GM23338 (cell line): Measurements from ENCODE around the gene SNAPC4. TPM values are rescaled to one million over a fixed set of nuclear protein-coding genes. Genes with fewer than 3 reads are reported as not detected.

Experiments used
- ATAC-seq: fragments of 200-7000 bp; cut with Tn5 transposase; 3 replicates; pipeline ENCODE4 v1.9.1; 2020
- DNase-seq: peaks from one replicate; pipeline ENCODE4 v3.0.0-alpha.2; 2015; ENCODE audit warnings: low spot score
- H2AFZ ChIP-seq: fragments of 200-600 bp; sonication (generic); 2 replicates; pipeline ENCODE4 v1.8.0; 2016; ENCODE audit warnings: antibody characterized with exemption, mild to moderate bottlenecking, moderate library complexity
- H3F3A ChIP-seq: fragments of 200-600 bp; sonication (generic); replicated peaks from 2 replicates; pipeline ENCODE4 v1.8.0; 2017; ENCODE audit warnings: antibody characterized with exemption, mixed run types, low read depth
- H3K27ac ChIP-seq: fragments of 200-600 bp; sonication (generic); 2 replicates; pipeline ENCODE4 v1.6.1; 2016; ENCODE audit warnings: low read depth
- H3K27me3 ChIP-seq: fragments of 200-600 bp; sonication (generic); 2 replicates; pipeline ENCODE4 v1.8.0; 2016; ENCODE audit warnings: mild to moderate bottlenecking, mixed run types, moderate library complexity; ENCODE audit not compliant: insufficient read depth
- H3K36me3 ChIP-seq: fragments of 200-600 bp; sonication (generic); 2 replicates; pipeline ENCODE4 v1.8.0; 2016; ENCODE audit warnings: mild to moderate bottlenecking; ENCODE audit not compliant: insufficient read depth
- H3K4me1 ChIP-seq: fragments of 200-600 bp; sonication (generic); 2 replicates; pipeline ENCODE4 v1.8.0; 2016; ENCODE audit warnings: mild to moderate bottlenecking, moderate library complexity; ENCODE audit not compliant: insufficient read depth
- H3K4me2 ChIP-seq: fragments of 200-600 bp; sonication (generic); 2 replicates; pipeline ENCODE4 v1.7.1; 2017; ENCODE audit warnings: mixed run types
- H3K4me3 ChIP-seq: fragments of 200-600 bp; sonication (generic); 2 replicates; pipeline ENCODE4 v1.6.1; 2016; ENCODE audit warnings: mixed run types
- H3K79me2 ChIP-seq: fragments of 200-600 bp; sonication (generic); replicated peaks from 2 replicates; pipeline ENCODE4 v1.8.0; 2017; ENCODE audit warnings: mild to moderate bottlenecking; ENCODE audit not compliant: insufficient read depth
- H3K9me2 ChIP-seq: fragments of 200-600 bp; sonication (generic); 2 replicates; pipeline ENCODE4 v1.8.0; 2017; ENCODE audit not compliant: insufficient read depth
- H4K20me1 ChIP-seq: fragments of 200-600 bp; sonication (generic); replicated peaks from 2 replicates; pipeline ENCODE4 v1.8.0; 2017; ENCODE audit warnings: mild to moderate bottlenecking; ENCODE audit not compliant: insufficient read depth
- H3K27ac Mint-ChIP-seq: 2 replicates; pipeline ENCODE4 v1.8.0; 2020; ENCODE audit warnings: inconsistent platforms, mild to moderate bottlenecking, moderate library complexity, mixed read lengths
- H3K27me3 Mint-ChIP-seq: 3 replicates; pipeline ENCODE4 v1.8.0; 2022; ENCODE audit warnings: low read depth, mild to moderate bottlenecking, moderate library complexity, mixed read lengths, inconsistent platforms; ENCODE audit not compliant: insufficient read depth, poor library complexity
- H3K36me3 Mint-ChIP-seq: 3 replicates; pipeline ENCODE4 v1.8.0; 2021; ENCODE audit warnings: low read depth, mild to moderate bottlenecking, inconsistent platforms, moderate library complexity, mixed read lengths
- H3K4me1 Mint-ChIP-seq: 3 replicates; pipeline ENCODE4 v1.8.0; 2020; ENCODE audit warnings: mild to moderate bottlenecking, inconsistent platforms, mixed read lengths
- H3K4me3 Mint-ChIP-seq: 3 replicates; pipeline ENCODE4 v1.8.0; 2021; ENCODE audit warnings: moderate library complexity, mild to moderate bottlenecking, inconsistent platforms, mixed read lengths
- H3K9me3 Mint-ChIP-seq: 3 replicates; pipeline ENCODE4 v1.8.0; 2020; ENCODE audit warnings: moderate library complexity, mild to moderate bottlenecking, inconsistent platforms, mixed read lengths
- CREB1 ChIP-seq: fragments of 250-450 bp; sonication (Bioruptor Pico); IDR thresholded peaks from 2 replicates; pipeline ENCODE4 v1.5.0; 2020; ENCODE audit warnings: low read depth, mild to moderate bottlenecking, moderate library complexity
- EZH2 ChIP-seq: fragments of 200-600 bp; sonication (generic); IDR thresholded peaks from one replicate; pipeline ENCODE4 v1.8.0; 2017; ENCODE audit warnings: antibody characterized with exemption, mild to moderate bottlenecking, low read depth; ENCODE audit not compliant: unreplicated experiment
- EZH2phosphoT487 ChIP-seq: fragments of 200-600 bp; sonication (generic); IDR thresholded peaks from one replicate; pipeline ENCODE4 v1.8.1; 2018; ENCODE audit warnings: antibody characterized with exemption; ENCODE audit not compliant: unreplicated experiment
- JUNB ChIP-seq: IDR thresholded peaks from one replicate; pipeline ENCODE4 v1.6.1; 2016; ENCODE audit warnings: antibody characterized with exemption; ENCODE audit not compliant: unreplicated experiment
- NANOG ChIP-seq: IDR thresholded peaks from 2 replicates; pipeline ENCODE4 v1.6.1; 2016; ENCODE audit warnings: antibody characterized with exemption, borderline replicate concordance
- polyA plus RNA-seq: library from polyadenylated mRNA; unstranded; fragments of >200 nt; fragmentation: Nextera tagmentation; extraction: Ambion mirVana; gene quantifications from 2 replicates; pipeline ENCODE4 v1.2.1, GENCODE V29; 2016
- total RNA-seq: library from RNA; depleted of rRNA; stranded (reverse); fragments of >200 nt; shearing (Covaris generic); gene quantifications from 2 replicates; pipeline ENCODE4 v1.2.3, GENCODE V29; 2014
- TF ChIP-seq, protein P1 (sequence below): IDR thresholded peaks from 2 replicates; pipeline ENCODE4 v1.6.1; 2016; ENCODE audit warnings: antibody characterized with exemption
- TF ChIP-seq, protein P2 (sequence below): fragments of 250-450 bp; sonication (Bioruptor Pico); IDR thresholded peaks from 2 replicates; pipeline ENCODE4 v1.5.0; 2020; ENCODE audit warnings: mild to moderate bottlenecking, moderate library complexity

SNAPC4 gene
- total and polyA plus RNA-seq, 2 experiments from 2014 or later, result 8.8 to 22.7 TPM

DNA sequence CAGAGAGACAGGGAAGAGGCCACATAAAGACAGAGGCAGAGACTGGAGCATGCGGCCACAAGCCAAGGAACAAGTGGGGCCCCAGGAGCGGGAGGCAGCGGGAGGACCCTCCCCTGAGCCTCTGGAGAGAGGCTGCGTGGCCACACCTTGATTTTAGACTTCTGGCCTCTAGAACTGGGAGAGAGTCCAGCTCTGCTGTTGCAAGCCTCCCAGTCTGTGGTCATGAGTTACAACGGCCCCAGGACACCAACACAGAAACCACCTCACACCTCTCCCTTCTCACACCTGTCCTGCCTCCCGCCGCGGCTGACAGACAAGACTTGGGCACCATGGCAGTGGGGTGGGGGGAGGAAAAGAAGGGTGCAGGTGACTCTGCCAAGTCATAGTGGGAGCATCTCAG is 37.5 kb upstream of the SNAPC4 start:
- Mint-ChIP-seq H3K9me3 (0 out of 3 replicates have a peak, but pooled peaks cover 2% of the 10 kb centered on the region), H3K27me3 (peaks cover 13% of the 10 kb centered on the region), H3K27ac (no peak overlapping the region), H3K4me1 (peaks cover 18% of the 10 kb centered on the region), H3K36me3 (peaks cover 18% of the 10 kb centered on the region), H3K4me3 (peak overlapping the region; percentile 85)
- DNase-seq, result no peak
- H3K9me2 ChIP-seq, result no peaks in the 10 kb centered on the region
- no peak overlapping the region for H2AFZ ChIP-seq
- peaks cover 2% of the 10 kb centered on the region; the same call in 1 of the 2 replicates for H3K36me3 ChIP-seq
- TF ChIP-seq, protein P1, sequence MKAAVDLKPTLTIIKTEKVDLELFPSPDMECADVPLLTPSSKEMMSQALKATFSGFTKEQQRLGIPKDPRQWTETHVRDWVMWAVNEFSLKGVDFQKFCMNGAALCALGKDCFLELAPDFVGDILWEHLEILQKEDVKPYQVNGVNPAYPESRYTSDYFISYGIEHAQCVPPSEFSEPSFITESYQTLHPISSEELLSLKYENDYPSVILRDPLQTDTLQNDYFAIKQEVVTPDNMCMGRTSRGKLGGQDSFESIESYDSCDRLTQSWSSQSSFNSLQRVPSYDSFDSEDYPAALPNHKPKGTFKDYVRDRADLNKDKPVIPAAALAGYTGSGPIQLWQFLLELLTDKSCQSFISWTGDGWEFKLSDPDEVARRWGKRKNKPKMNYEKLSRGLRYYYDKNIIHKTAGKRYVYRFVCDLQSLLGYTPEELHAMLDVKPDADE, result no peak
- no peak for TF ChIP-seq EZH2
- TF ChIP-seq, protein P2, sequence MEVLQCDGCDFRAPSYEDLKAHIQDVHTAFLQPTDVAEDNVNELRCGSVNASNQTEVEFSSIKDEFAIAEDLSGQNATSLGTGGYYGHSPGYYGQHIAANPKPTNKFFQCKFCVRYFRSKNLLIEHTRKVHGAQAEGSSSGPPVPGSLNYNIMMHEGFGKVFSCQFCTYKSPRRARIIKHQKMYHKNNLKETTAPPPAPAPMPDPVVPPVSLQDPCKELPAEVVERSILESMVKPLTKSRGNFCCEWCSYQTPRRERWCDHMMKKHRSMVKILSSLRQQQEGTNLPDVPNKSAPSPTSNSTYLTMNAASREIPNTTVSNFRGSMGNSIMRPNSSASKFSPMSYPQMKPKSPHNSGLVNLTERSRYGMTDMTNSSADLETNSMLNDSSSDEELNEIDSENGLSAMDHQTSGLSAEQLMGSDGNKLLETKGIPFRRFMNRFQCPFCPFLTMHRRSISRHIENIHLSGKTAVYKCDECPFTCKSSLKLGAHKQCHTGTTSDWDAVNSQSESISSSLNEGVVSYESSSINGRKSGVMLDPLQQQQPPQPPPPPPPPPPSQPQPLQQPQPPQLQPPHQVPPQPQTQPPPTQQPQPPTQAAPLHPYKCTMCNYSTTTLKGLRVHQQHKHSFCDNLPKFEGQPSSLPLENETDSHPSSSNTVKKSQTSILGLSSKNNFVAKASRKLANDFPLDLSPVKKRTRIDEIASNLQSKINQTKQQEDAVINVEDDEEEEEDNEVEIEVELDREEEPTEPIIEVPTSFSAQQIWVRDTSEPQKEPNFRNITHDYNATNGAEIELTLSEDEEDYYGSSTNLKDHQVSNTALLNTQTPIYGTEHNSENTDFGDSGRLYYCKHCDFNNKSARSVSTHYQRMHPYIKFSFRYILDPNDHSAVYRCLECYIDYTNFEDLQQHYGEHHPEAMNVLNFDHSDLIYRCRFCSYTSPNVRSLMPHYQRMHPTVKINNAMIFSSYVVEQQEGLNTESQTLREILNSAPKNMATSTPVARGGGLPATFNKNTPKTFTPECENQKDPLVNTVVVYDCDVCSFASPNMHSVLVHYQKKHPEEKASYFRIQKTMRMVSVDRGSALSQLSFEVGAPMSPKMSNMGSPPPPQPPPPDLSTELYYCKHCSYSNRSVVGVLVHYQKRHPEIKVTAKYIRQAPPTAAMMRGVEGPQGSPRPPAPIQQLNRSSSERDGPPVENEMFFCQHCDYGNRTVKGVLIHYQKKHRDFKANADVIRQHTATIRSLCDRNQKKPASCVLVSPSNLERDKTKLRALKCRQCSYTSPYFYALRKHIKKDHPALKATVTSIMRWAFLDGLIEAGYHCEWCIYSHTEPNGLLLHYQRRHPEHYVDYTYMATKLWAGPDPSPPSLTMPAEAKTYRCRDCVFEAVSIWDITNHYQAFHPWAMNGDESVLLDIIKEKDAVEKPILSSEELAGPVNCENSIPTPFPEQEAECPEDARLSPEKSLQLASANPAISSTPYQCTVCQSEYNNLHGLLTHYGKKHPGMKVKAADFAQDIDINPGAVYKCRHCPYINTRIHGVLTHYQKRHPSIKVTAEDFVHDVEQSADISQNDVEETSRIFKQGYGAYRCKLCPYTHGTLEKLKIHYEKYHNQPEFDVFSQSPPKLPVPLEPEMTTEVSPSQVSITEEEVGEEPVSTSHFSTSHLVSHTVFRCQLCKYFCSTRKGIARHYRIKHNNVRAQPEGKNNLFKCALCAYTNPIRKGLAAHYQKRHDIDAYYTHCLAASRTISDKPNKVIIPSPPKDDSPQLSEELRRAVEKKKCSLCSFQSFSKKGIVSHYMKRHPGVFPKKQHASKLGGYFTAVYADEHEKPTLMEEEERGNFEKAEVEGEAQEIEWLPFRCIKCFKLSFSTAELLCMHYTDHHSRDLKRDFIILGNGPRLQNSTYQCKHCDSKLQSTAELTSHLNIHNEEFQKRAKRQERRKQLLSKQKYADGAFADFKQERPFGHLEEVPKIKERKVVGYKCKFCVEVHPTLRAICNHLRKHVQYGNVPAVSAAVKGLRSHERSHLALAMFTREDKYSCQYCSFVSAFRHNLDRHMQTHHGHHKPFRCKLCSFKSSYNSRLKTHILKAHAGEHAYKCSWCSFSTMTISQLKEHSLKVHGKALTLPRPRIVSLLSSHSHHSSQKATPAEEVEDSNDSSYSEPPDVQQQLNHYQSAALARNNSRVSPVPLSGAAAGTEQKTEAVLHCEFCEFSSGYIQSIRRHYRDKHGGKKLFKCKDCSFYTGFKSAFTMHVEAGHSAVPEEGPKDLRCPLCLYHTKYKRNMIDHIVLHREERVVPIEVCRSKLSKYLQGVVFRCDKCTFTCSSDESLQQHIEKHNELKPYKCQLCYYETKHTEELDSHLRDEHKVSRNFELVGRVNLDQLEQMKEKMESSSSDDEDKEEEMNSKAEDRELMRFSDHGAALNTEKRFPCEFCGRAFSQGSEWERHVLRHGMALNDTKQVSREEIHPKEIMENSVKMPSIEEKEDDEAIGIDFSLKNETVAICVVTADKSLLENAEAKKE (CRISPR knock-in tag), result no peak
- TF ChIP-seq NANOG, result no peak
- TF ChIP-seq EZH2phosphoT487, result no peak
- TF ChIP-seq JUNB, result no peak
- TF ChIP-seq CREB1 (CRISPR knock-in tag), result no peak
- peaks cover 23% of the 10 kb centered on the region for H3F3A ChIP-seq
- H3K4me3 ChIP-seq, result peak overlapping the region; percentile 85
- no peaks in the 10 kb centered on the region for H3K27me3 ChIP-seq
- peaks cover 23% of the 10 kb centered on the region; the same call in 1 of the 2 replicates for H4K20me1 ChIP-seq
- ATAC-seq, result no peak
- 0 out of 2 replicates have a peak overlapping the region, but pooled peaks have one; percentile 93 for H3K4me2 ChIP-seq
- H3K4me1 ChIP-seq, result no peaks in the 10 kb centered on the region
- no peak overlapping the region for H3K27ac ChIP-seq
- peaks cover 29% of the 10 kb centered on the region for H3K79me2 ChIP-seq
